ENCODE data around the gene SLC2A6.

The SLC2A6 gene

DNA sequence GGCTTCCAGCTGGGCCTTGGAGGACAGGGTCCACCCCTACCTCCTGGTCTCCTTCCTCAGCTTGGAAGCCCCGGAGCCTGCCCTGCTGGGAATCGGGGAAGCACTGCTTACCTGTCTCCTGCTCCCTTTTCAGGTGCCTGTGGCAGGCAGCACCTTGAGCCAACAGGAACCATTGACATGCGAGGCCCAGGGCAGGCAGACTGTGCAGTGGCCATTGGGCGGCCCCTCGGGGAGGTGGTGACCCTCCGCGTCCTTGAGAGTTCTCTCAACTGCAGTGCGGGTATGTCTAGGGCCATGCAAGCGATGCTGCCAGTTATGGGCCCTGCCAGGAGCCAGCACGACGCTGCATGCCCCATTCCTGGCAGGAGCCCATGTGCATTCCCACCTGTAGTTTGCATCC, 23.0 kb downstream of the SLC2A6 start:
- Histone ChIP-seq H3K9ac (ENCODE audit: low read length) (no peak overlapping the region), H3K4me1 (ENCODE audit: insufficient read depth, low read length, severe bottlenecking) (peaks cover 12% of the 10 kb centered on the region), H3K27ac (ENCODE audit: low read depth, low read length, poor library complexity, severe bottlenecking) (no peak overlapping the region), H3K79me2 (ENCODE audit: insufficient read depth, low read length) (no peaks in the 10 kb centered on the region), H2AFZ (ENCODE audit: low read length) (no peak overlapping the region), H3F3A (ENCODE audit: insufficient read depth, low read length) (no peaks in the 10 kb centered on the region), H3K9me2 (ENCODE audit: low read depth, low read length) (no peaks in the 10 kb centered on the region), H3K36me3 (ENCODE audit: insufficient read depth, low read length) (no peaks in the 10 kb centered on the region), H3K27me3 (ENCODE audit: insufficient read depth, low read length) (peaks cover 7% of the 10 kb centered on the region; the same call in 1 of the 2 replicates), H3K4me3 (ENCODE audit: low read depth, low read length, poor library complexity, severe bottlenecking) (no peak overlapping the region), H3K4me2 (ENCODE audit: low read length) (no peak overlapping the region), H4K20me1 (ENCODE audit: insufficient read depth, low read length) (no peaks in the 10 kb centered on the region), H3K9me3 (ENCODE audit: low read length) (no peaks in the 10 kb centered on the region)
- TF ChIP-seq EZH2 (IDR thresholded peaks at IDR 0.05; ENCODE audit: borderline replicate concordance, low read length): no peak
- TF ChIP-seq, protein P1, sequence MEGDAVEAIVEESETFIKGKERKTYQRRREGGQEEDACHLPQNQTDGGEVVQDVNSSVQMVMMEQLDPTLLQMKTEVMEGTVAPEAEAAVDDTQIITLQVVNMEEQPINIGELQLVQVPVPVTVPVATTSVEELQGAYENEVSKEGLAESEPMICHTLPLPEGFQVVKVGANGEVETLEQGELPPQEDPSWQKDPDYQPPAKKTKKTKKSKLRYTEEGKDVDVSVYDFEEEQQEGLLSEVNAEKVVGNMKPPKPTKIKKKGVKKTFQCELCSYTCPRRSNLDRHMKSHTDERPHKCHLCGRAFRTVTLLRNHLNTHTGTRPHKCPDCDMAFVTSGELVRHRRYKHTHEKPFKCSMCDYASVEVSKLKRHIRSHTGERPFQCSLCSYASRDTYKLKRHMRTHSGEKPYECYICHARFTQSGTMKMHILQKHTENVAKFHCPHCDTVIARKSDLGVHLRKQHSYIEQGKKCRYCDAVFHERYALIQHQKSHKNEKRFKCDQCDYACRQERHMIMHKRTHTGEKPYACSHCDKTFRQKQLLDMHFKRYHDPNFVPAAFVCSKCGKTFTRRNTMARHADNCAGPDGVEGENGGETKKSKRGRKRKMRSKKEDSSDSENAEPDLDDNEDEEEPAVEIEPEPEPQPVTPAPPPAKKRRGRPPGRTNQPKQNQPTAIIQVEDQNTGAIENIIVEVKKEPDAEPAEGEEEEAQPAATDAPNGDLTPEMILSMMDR (IDR thresholded peaks at IDR 0.05; ENCODE audit: low read length): no peak

DNA sequence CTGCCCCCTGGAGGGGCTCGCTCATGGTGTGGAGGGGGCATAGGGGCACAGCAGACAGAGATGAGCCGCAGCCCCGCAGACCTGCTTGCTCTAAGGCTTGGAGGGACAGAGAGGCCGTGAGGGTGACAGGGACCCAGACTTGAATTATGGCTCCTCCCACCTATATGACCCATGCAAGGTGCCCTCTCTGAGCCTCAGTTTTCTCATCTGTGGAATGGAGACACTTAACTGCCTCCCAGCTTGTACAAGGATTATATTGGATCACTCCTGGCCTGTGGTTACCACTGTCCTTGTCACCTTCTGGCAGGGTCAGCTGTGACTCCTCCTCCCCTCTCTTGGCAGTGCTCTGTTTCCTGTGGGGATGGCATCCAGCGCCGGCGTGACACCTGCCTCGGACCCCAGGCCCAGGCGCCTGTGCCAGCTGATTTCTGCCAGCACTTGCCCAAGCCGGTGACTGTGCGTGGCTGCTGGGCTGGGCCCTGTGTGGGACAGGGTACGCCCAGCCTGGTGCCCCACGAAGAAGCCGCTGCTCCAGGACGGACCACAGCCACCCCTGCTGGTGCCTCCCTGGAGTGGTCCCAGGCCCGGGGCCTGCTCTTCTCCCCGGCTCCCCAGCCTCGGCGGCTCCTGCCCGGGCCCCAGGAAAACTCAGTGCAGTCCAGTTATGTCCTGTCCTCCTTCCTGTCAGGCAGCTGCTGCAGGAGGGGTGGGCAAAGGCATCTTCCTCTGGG, 23.8 kb downstream of the SLC2A6 start:
- TF ChIP-seq, protein P1 (IDR thresholded peaks at IDR 0.05; ENCODE audit: low read length): no peak
- no peak for TF ChIP-seq EZH2 (IDR thresholded peaks at IDR 0.05; ENCODE audit: borderline replicate concordance, low read length)
- Histone ChIP-seq H3F3A (ENCODE audit: insufficient read depth, low read length) (no peaks in the 10 kb centered on the region), H3K27ac (ENCODE audit: low read depth, low read length, poor library complexity, severe bottlenecking) (no peak overlapping the region), H3K9me2 (ENCODE audit: low read depth, low read length) (no peaks in the 10 kb centered on the region), H3K79me2 (ENCODE audit: insufficient read depth, low read length) (no peaks in the 10 kb centered on the region), H3K9me3 (ENCODE audit: low read length) (no peaks in the 10 kb centered on the region), H3K4me1 (ENCODE audit: insufficient read depth, low read length, severe bottlenecking) (peaks cover 6% of the 10 kb centered on the region), H2AFZ (ENCODE audit: low read length) (no peak overlapping the region), H3K36me3 (ENCODE audit: insufficient read depth, low read length) (no peaks in the 10 kb centered on the region), H3K9ac (ENCODE audit: low read length) (no peak overlapping the region), H3K4me3 (ENCODE audit: low read depth, low read length, poor library complexity, severe bottlenecking) (no peak overlapping the region), H3K27me3 (ENCODE audit: insufficient read depth, low read length) (peaks cover 7% of the 10 kb centered on the region; the same call in 1 of the 2 replicates), H4K20me1 (ENCODE audit: insufficient read depth, low read length) (no peaks in the 10 kb centered on the region), H3K4me2 (ENCODE audit: low read length) (no peak overlapping the region)

DNA sequence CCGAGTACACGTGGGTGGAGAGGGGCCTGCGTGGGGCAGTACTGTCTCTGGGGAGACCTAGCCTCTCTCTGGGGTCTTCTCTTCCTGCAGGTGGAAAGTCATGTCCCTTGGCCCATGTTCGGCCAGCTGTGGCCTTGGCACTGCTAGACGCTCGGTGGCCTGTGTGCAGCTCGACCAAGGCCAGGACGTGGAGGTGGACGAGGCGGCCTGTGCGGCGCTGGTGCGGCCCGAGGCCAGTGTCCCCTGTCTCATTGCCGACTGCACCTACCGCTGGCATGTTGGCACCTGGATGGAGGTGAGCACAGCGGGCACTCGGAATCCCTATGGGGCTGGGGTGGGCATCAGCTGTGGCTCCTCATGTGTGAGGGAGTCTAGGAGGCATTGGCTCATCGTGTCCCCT, 24.6 kb downstream of the SLC2A6 start:
- Histone ChIP-seq H3K4me2 (ENCODE audit: low read length) (no peak overlapping the region), H3K79me2 (ENCODE audit: insufficient read depth, low read length) (no peaks in the 10 kb centered on the region), H3K9me2 (ENCODE audit: low read depth, low read length) (no peaks in the 10 kb centered on the region), H3K4me3 (ENCODE audit: low read depth, low read length, poor library complexity, severe bottlenecking) (no peak overlapping the region), H3K27me3 (ENCODE audit: insufficient read depth, low read length) (peaks cover 7% of the 10 kb centered on the region; the same call in 1 of the 2 replicates), H3K4me1 (ENCODE audit: insufficient read depth, low read length, severe bottlenecking) (peaks cover 5% of the 10 kb centered on the region), H4K20me1 (ENCODE audit: insufficient read depth, low read length) (no peaks in the 10 kb centered on the region), H3K27ac (ENCODE audit: low read depth, low read length, poor library complexity, severe bottlenecking) (no peak overlapping the region), H3F3A (ENCODE audit: insufficient read depth, low read length) (no peaks in the 10 kb centered on the region), H3K9ac (ENCODE audit: low read length) (no peak overlapping the region), H3K36me3 (ENCODE audit: insufficient read depth, low read length) (no peaks in the 10 kb centered on the region), H3K9me3 (ENCODE audit: low read length) (no peaks in the 10 kb centered on the region), H2AFZ (ENCODE audit: low read length) (no peak overlapping the region)
- TF ChIP-seq, protein P1 (IDR thresholded peaks at IDR 0.05; ENCODE audit: low read length): no peak
- TF ChIP-seq EZH2 (IDR thresholded peaks at IDR 0.05; ENCODE audit: borderline replicate concordance, low read length): no peak

All from OCI-LY1 (cell line).